AML-193 (cell line): ENCODE data around the gene ANTKMT.

Experiments used
- DNase-seq, 2 experiments: peaks; one replicate each; lab custom pipeline; 2025; lab: John Stamatoyannopoulos, UW

The ANTKMT gene

DNA sequence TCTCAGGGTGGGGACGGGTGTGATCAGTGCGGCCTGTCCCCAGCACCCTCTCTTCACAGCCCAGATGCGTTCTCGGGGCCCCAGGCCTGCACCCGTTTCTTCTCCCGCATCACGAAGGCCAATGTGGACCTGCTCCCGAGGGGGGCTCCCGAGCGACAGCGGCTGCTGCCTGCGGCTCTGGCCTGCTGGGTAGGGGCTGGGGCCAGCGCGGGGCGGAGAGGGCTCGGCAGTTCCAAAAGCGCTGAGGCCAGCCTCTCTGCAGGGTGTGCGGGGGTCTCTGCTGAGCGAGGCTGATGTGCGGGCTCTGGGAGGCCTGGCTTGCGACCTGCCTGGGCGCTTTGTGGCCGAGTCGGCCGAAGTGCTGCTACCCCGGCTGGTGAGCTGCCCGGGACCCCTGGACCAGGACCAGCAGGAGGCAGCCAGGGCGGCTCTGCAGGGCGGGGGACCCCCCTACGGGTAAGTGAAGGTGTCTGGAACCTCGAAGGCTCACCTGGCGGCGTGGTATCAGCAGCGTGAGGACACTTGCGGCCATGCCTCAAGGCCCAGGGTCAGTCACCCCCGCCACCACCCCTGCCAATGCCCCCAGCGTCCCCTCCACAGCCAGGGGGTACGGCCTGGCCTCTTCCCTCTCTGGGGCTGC is 44.0 kb downstream of the ANTKMT start:
- no peak for DNase-seq

DNA sequence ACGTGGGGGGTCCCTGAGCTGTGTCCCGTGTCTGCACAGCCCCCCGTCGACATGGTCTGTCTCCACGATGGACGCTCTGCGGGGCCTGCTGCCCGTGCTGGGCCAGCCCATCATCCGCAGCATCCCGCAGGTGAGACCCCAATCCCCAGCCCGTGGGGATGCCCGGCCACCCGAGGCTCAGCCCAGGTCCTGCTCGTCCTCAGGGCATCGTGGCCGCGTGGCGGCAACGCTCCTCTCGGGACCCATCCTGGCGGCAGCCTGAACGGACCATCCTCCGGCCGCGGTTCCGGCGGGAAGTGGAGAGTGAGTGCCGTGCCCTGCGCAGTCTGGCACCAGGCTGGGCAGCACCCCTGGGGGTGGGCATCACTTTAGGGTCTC is 44.5 kb downstream of the ANTKMT start:
- no peak for DNase-seq

DNA sequence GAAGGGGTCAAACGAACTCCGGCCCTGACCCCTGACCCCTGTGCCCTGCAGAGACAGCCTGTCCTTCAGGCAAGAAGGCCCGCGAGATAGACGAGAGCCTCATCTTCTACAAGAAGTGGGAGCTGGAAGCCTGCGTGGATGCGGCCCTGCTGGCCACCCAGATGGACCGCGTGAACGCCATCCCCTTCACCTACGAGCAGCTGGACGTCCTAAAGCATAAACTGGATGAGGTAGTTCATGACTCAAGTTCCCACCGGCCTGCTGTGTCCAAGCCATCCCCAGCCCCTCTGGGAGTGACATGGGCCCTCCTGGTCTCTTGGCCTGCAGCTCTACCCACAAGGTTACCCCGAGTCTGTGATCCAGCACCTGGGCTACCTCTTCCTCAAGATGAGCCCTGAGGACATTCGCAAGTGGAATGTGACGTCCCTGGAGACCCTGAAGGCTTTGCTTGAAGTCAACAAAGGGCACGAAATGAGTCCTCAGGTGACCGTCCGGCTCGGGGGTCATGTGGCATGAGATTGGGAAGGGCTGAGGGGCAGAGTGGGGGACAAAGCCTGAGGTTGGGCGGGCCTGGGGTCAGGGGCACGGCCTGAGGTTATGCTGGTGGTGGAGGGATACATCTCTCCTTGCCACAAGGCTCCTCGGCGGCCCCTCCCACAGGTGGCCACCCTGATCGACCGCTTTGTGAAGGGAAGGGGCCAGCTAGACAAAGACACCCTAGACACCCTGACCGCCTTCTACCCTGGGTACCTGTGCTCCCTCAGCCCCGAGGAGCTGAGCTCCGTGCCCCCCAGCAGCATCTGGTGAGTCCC is 45.3 kb downstream of the ANTKMT start:
- no peak for DNase-seq

DNA sequence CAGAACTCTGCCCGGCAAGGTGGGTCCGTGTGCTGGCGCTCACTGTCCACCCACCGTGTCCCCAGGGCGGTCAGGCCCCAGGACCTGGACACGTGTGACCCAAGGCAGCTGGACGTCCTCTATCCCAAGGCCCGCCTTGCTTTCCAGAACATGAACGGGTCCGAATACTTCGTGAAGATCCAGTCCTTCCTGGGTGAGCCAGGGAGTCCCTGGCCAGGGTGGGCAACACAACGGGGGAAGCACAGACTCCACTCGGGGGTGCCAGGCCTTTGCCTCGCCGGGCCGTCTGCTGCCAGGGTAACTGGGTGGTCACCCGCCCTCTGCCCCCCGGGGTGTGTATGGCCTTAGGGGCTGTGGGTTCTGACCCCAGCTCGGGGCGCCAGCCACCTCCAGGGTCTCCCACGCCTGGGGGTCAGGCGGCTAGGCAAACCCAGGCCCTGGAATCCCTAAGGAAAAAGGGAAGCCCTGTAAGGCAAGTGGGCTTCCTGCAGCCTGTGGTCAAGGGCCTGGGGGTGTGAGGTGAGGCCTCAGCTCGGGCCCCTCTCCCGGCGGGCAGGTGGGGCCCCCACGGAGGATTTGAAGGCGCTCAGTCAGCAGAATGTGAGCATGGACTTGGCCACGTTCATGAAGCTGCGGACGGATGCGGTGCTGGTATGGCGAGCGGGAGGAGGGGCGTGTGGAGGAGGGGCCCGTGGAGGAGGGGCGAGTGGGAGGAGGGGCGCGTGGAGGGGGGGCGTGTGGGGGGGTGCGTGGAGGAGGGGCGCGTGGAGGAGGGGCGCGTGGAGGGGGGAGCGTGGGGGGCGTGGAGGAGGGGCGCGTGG is 46.1 kb downstream of the ANTKMT start:
- DNase-seq: no peak

DNA sequence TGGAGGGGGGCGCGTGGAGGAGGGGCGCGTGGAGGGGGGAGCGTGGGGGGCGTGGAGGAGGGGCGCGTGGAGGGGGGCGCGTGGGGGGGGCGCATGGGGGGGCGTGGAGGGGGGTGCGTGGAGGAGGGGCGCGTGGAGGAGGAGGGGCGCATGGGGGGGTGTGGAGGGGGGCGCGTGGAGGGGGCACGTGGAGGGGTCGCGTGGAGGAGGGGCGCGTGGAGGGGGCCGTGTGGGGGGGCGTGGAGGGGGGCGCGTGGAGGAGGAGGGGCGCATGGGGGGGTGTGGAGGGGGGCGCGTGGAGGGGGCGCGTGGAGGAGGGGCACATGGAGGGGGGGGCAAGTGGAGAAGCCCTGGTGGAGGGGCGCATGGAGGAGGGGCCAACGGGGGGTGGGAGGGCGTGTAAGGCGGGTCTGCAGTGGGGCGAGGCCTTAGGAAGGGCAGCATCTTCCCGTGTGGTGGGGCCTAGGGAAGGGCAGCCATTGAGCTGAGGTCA is 46.8 kb downstream of the ANTKMT start:
- DNase-seq: no peak

DNA sequence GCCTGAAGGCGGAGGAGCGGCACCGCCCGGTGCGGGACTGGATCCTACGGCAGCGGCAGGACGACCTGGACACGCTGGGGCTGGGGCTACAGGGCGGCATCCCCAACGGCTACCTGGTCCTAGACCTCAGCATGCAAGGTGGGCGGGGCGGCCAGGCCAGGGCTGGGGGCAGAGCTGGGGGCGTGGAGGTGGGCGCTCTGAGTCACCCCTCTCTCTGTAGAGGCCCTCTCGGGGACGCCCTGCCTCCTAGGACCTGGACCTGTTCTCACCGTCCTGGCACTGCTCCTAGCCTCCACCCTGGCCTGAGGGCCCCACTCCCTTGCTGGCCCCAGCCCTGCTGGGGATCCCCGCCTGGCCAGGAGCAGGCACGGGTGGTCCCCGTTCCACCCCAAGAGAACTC is 47.5 kb downstream of the ANTKMT start:
- DNase-seq: no peak

DNA sequence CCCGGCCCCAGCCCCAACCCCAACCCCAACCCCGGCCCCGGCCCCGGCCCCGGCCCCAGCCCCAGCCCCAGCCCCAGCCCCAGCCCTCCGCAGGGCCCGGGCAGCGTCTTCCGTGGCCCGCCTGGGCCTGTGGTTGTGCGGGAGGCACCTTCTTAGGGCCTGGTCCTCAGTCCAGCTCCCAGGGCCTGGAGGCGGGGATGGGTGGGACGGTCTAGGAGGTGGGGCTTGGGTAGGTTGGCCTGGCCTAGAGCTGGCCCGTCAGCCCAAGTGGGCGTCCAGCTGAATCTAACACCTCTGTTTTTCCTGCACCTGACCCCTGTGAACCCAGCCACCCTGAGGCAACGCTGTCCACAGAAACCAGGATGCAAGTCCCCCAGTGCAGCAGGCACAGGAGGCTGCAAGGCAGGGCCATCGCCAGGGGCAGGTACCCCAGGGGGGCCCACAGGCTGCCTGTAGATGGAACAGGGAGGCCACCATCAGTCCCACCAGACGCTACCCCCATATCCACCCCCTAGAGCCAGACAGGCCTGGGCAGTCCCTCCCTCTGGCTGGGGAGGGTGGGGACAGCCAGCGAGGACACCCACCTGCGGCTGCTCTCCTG is 48.3 kb downstream of the ANTKMT start:
- no peak for DNase-seq

DNA sequence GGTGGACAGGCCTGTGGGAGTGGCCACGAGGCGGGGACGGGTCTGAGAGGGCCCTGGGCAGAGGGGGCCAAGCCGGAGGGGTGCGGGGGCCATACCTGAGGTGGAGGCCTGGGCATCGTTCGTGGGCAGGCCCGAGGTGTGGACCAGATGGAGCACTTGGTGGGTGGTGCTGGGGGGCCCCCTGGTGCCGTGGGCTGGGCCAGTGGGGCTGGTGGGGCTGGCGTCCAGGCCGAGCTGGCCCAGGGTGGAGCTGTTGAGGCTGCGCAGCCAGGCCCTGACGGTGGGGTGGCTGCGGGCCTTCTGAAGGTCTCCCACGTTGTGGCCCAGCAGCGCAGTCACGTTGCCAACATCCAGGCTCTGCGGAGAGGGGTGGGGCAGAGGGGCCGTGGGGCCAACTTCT is 49.0 kb downstream of the ANTKMT start:
- no peak for DNase-seq

DNA sequence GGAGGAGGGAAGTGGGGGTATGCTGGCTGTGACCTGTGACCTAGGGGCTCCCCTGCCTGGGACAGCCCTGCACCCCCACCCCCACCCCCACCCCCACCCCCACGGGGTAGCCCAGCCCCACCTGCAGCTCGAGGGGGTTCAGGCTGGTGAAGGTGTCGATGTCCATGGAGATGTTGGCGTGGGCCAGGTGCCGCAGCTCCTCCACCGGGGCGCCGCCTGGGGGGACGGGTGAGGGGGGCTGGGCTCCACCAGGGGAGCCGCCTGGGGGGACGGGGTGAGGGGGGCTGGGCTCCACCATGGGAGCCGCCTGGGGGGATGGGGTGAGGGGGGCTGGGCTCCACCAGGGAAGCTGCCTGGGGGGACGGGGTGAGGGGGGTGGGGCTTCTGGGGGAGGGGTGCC is 49.5 kb downstream of the ANTKMT start:
- no peak for DNase-seq
